Liver (tissue), 9 donors: Measurements from ENCODE around the gene ZBTB47. TPM values are rescaled to one million over a fixed set of nuclear protein-coding genes. Genes with fewer than 3 reads are reported as not detected.

Experiments used
- DNase-seq: peaks from one replicate; pipeline ENCODE4 v3.0.0-alpha.2; 2017; ENCODE audit warnings: low spot score
- H3K27ac ChIP-seq, 2 donors: one replicate each; pipeline ENCODE4 v1.7.0; 2013; ENCODE audit warnings: inconsistent platforms in 2 of 2, low read length in 2 of 2, control low read depth in 1 of 2, low read depth in 1 of 2, mild to moderate bottlenecking in 1 of 2
- H3K27me3 ChIP-seq, 4 donors: one replicate each; pipeline versions ENCODE4 v1.6.1 to v1.7.0; 2013; ENCODE audit warnings: low read length in 3 of 4, inconsistent platforms in 1 of 4, mild to moderate bottlenecking in 1 of 4, moderate library complexity in 1 of 4; ENCODE audit not compliant: control insufficient read depth in 4 of 4, insufficient read depth in 4 of 4
- H3K36me3 ChIP-seq, 4 donors: one replicate each; pipeline versions ENCODE4 v1.6.1 to v1.7.0; 2013; ENCODE audit warnings: low read length in 3 of 4, mild to moderate bottlenecking in 3 of 4, low read depth in 1 of 4, moderate library complexity in 1 of 4; ENCODE audit not compliant: control insufficient read depth in 4 of 4, insufficient read depth in 3 of 4
- H3K4me1 ChIP-seq, 4 donors: one replicate each; pipeline versions ENCODE4 v1.6.1 to v1.7.0; 2013; ENCODE audit warnings: low read length in 3 of 4, mild to moderate bottlenecking in 3 of 4, moderate library complexity in 1 of 4; ENCODE audit not compliant: control insufficient read depth in 4 of 4, insufficient read depth in 4 of 4
- H3K4me3 ChIP-seq, 3 donors: one replicate each; pipeline versions ENCODE4 v1.6.1 to v1.7.0; 2013; ENCODE audit warnings: low read length in 3 of 3, control low read depth in 1 of 3, low read depth in 1 of 3, mild to moderate bottlenecking in 1 of 3
- H3K9ac ChIP-seq, 2 donors: one replicate each; pipeline ENCODE4 v1.7.0; 2013; ENCODE audit warnings: low read length in 2 of 2, mild to moderate bottlenecking in 2 of 2, moderate library complexity in 2 of 2, control low read depth in 1 of 2, low read depth in 1 of 2
- H3K9me3 ChIP-seq, 4 donors: one replicate each; pipeline versions ENCODE4 v1.6.1 to v1.7.0; 2013; ENCODE audit warnings: low read length in 3 of 4; ENCODE audit not compliant: control insufficient read depth in 4 of 4
- ATF3 ChIP-seq: IDR thresholded peaks from 2 replicates; pipeline ENCODE4 v1.6.1; 2016; ENCODE audit warnings: antibody characterized with exemption
- CTCF ChIP-seq: fragments of 150-350 bp; IDR thresholded peaks from 2 replicates; pipeline ENCODE4 v1.5.1; 2017; ENCODE audit warnings: improper control_type of control experiment, low read depth, low read length; ENCODE audit not compliant: missing input control
- EGR1 ChIP-seq, 2 donors: IDR thresholded peaks; 2 replicates each; pipeline ENCODE4 v1.6.1; 2016 to 2018; ENCODE audit warnings: antibody characterized with exemption in 2 of 2, low read depth in 2 of 2
- FOXA1 ChIP-seq: IDR thresholded peaks from 2 replicates; pipeline ENCODE4 v1.6.1; 2016; ENCODE audit warnings: antibody characterized with exemption
- FOXA2 ChIP-seq: IDR thresholded peaks from 2 replicates; pipeline ENCODE4 v1.6.1; 2016; ENCODE audit warnings: antibody characterized with exemption
- GABPA ChIP-seq, 2 donors: IDR thresholded peaks in 1 of 2; conservative IDR thresholded peaks in 1 of 2; 2 replicates each; pipeline ENCODE4 v1.6.1; 2016; ENCODE audit warnings: antibody characterized with exemption in 2 of 2, mild to moderate bottlenecking in 1 of 2, moderate library complexity in 1 of 2
- HNF4A ChIP-seq, 2 donors: conservative IDR thresholded peaks; 2 replicates each; pipeline ENCODE4 v1.6.1; 2016; ENCODE audit warnings: antibody characterized with exemption in 2 of 2, mild to moderate bottlenecking in 2 of 2
- HNF4G ChIP-seq: IDR thresholded peaks from 2 replicates; pipeline ENCODE4 v1.6.1; 2016; ENCODE audit warnings: antibody characterized with exemption
- JUND ChIP-seq, 2 donors: IDR thresholded peaks; 2 replicates each; pipeline ENCODE4 v1.6.1; 2016; ENCODE audit warnings: antibody characterized with exemption in 2 of 2
- MAX ChIP-seq: IDR thresholded peaks from 2 replicates; pipeline ENCODE4 v1.6.1; 2016; ENCODE audit warnings: antibody characterized with exemption
- NR2F2 ChIP-seq: IDR thresholded peaks from 2 replicates; pipeline ENCODE4 v1.6.1; 2016; ENCODE audit warnings: antibody characterized with exemption
- RAD21 ChIP-seq, 2 donors: IDR thresholded peaks; 2 replicates each; pipeline ENCODE4 v1.6.1; 2016; ENCODE audit warnings: antibody characterized with exemption in 2 of 2, mild to moderate bottlenecking in 2 of 2
- REST ChIP-seq: IDR thresholded peaks from 2 replicates; pipeline ENCODE4 v1.6.1; 2016; ENCODE audit warnings: antibody characterized with exemption, mild to moderate bottlenecking
- RXRA ChIP-seq, 2 donors: IDR thresholded peaks; 2 replicates each; pipeline ENCODE4 v1.6.1; 2017 to 2018; ENCODE audit warnings: antibody characterized with exemption in 2 of 2, mild to moderate bottlenecking in 1 of 2
- SP1 ChIP-seq: IDR thresholded peaks from 2 replicates; pipeline ENCODE4 v1.6.1; 2018; ENCODE audit warnings: antibody characterized with exemption, mild to moderate bottlenecking
- TAF1 ChIP-seq: conservative IDR thresholded peaks from 2 replicates; pipeline ENCODE4 v1.6.1; 2016; ENCODE audit warnings: antibody characterized with exemption, mild to moderate bottlenecking
- YY1 ChIP-seq: IDR thresholded peaks from 2 replicates; pipeline ENCODE4 v1.6.1; 2016; ENCODE audit warnings: antibody characterized with exemption, mild to moderate bottlenecking
- ZBTB33 ChIP-seq: IDR thresholded peaks from 2 replicates; pipeline ENCODE4 v1.6.1; 2016; ENCODE audit warnings: antibody characterized with exemption
- WGBS: extraction: QIAGEN DNeasy Blood & Tissue Kit; methylation state at CpG from one replicate; pipeline ENCODE4 v1.1.7; 2013; 5-methylcytosine and 5-hydroxymethylcytosine counted together
- polyA plus RNA-seq, 2 donors: library from polyadenylated mRNA; stranded (reverse) in 1 of 2; unstranded in 1 of 2; fragments of 200-250 nt in 1 of 2; fragments of >200 nt in 1 of 2; fragmentation: Nextera tagmentation in 1 of 2; extraction: Ambion mirVana in 1 of 2; gene quantifications; one replicate each; pipeline versions ENCODE4 v1.2.1 to v1.2.3, GENCODE V29; 2013 to 2015
- total RNA-seq, 2 donors: library from RNA; depleted of rRNA; stranded (reverse); fragments of >200 nt; gene quantifications; one replicate each; pipeline ENCODE4 v1.2.3, GENCODE V29; 2014
- donor health status: healthy.
- donor health status: healthy.
- donor health status: healthy.
- donor health status: healthy.
- donor health status: healthy.

Gene ZBTB47
- total and polyA plus RNA-seq, 4 donors = 0.42 to 7.4 (median 4.2) TPM

GRCh38 chr3:42660898-42661297, 7.4 kb downstream of the ZBTB47 start:
- Histone ChIP-seq H3K9ac (no peak overlapping the region), H3K9me3 (no peaks in the 10 kb centered on the region), H3K36me3 (peaks cover 0 to 4% (median 1%) of the 10 kb centered on the region in 4 donors), H3K27me3 (no peaks in the 10 kb centered on the region), H3K4me1 (no peaks in the 10 kb centered on the region), H3K27ac (no peak overlapping the region), H3K4me3 (no peak overlapping the region)
- 86% methylated on average over 4 of the region's 4 CpGs for WGBS
- TF ChIP-seq MAX = no peak
- TF ChIP-seq EGR1 (IDR thresholded peaks at IDR 0.05; ENCODE audit: low read depth in 2 of 2) = no peak
- no peak for TF ChIP-seq HNF4G
- no peak for TF ChIP-seq HNF4A (conservative IDR thresholded peaks at IDR 0.05)
- no peak for TF ChIP-seq REST
- no peak for TF ChIP-seq YY1
- no peak for TF ChIP-seq FOXA2
- no peak for DNase-seq

- H3K4me1 ChIP-seq = no peaks in the 10 kb centered on the region
- TF ChIP-seq JUND (IDR thresholded peaks at IDR 0.05) (no peak), REST (no peak), ZBTB33 (no peak), TAF1 (no peak), FOXA1 (no peak), CTCF (no peak), HNF4A (conservative IDR thresholded peaks at IDR 0.05) (no peak), RXRA (IDR thresholded peaks at IDR 0.05) (no peak), HNF4G (no peak), EGR1 (IDR thresholded peaks at IDR 0.05; ENCODE audit: low read depth in 2 of 2) (no peak), GABPA (IDR thresholded peaks at IDR 0.05 in 1 of 2, conservative IDR thresholded peaks at IDR 0.05 in 1 of 2) (no peak), FOXA2 (no peak), RAD21 (IDR thresholded peaks at IDR 0.05) (no peak), ATF3 (no peak), SP1 (no peak), NR2F2 (no peak), YY1 (no peak), MAX (no peak)
- no peak overlapping the region for H3K27ac ChIP-seq
- H3K36me3 ChIP-seq = peaks cover 0 to 4% (median 1%) of the 10 kb centered on the region in 4 donors
- H3K4me3 ChIP-seq = no peak overlapping the region
- 98% methylated on average over 5 of the region's 5 CpGs for WGBS
- peak; percentile 32 for DNase-seq
- H3K9me3 ChIP-seq = no peaks in the 10 kb centered on the region
- no peaks in the 10 kb centered on the region for H3K27me3 ChIP-seq
- H3K9ac ChIP-seq = no peak overlapping the region
Observed at GRCh38 chr3:42661593-42662022, 8.1 kb downstream of the ZBTB47 start.
